Tracheal epithelial cell (primary cell): ENCODE results near the gene CPXM2. TPM values are rescaled to one million over a fixed set of nuclear protein-coding genes. Genes with fewer than 3 reads are reported as not detected.

Experiments used
- total RNA-seq: library from RNA; depleted of rRNA; stranded (reverse); fragments of >200 nt; gene quantifications from 2 replicates; pipeline ENCODE4 v1.2.1, GENCODE V29; 2014

Gene CPXM2
- 0.21 and 0.48 TPM in 2 replicates for total RNA-seq

GRCh38 chr10:123891144-123892071 is at the start of gene CPXM2:
CPXM2 (minus strand) TSS chr10:123891807; CDS start chr10:123891659, 148 bp downstream.

Other genes with a start within 250 kb of the CPXM2 start
- not detected in 2 replicates for gene GPR26, start 225.5 kb downstream of the CPXM2 start, total RNA-seq
- 17.3 and 30.8 TPM in 2 replicates for gene CHST15, start 201.8 kb upstream of the CPXM2 start, total RNA-seq